Heart right ventricle (tissue), 16 donors: ENCODE data around the gene TMCO2. TPM values are rescaled to one million over a fixed set of nuclear protein-coding genes. Genes with fewer than 3 reads are reported as not detected.

Experiments
- ATAC-seq, 8 donors: fragments of 200-7000 bp; cut with Tn5 transposase; one replicate each; pipeline ENCODE4 v1.9.1; 2020; ENCODE audit warnings: mild to moderate bottlenecking in 8 of 8, moderate library complexity in 8 of 8, moderate number of reproducible peaks in 1 of 8
- DNase-seq, 2 donors: peaks; one replicate each; pipeline ENCODE4 v3.0.0-alpha.2; 2020
- H3K27ac ChIP-seq, 10 donors: fragments of 200-600 bp; sonication (generic) in 2 of 10; one replicate each; pipeline versions ENCODE4 v1.5.0 to v1.8.0; 2020 to 2022; ENCODE audit warnings: mild to moderate bottlenecking in 3 of 10
- H3K27me3 ChIP-seq, 7 donors: fragments of 200-600 bp; one replicate each; pipeline ENCODE4 v1.8.0; 2021 to 2022; ENCODE audit warnings: mild to moderate bottlenecking in 2 of 7
- H3K36me3 ChIP-seq, 9 donors: fragments of 200-600 bp; sonication (generic) in 1 of 9; one replicate each; pipeline versions ENCODE4 v1.5.0 to v1.8.0; 2020 to 2022; ENCODE audit warnings: mild to moderate bottlenecking in 2 of 9
- H3K4me1 ChIP-seq, 9 donors: fragments of 200-600 bp; sonication (generic) in 1 of 9; one replicate each; pipeline versions ENCODE4 v1.5.0 to v1.8.0; 2020 to 2022; ENCODE audit warnings: mild to moderate bottlenecking in 4 of 9
- H3K4me3 ChIP-seq, 10 donors: fragments of 200-600 bp; sonication (generic) in 2 of 10; one replicate each; pipeline versions ENCODE4 v1.5.0 to v1.8.0; 2020 to 2022; ENCODE audit warnings: mild to moderate bottlenecking in 7 of 10, moderate library complexity in 2 of 10
- H3K9me3 ChIP-seq, 11 donors: fragments of 200-600 bp in 10 of 11; sonication (generic) in 2 of 11; one replicate each; pipeline versions ENCODE4 v1.5.0 to v1.8.0; 2013 to 2022; ENCODE audit warnings: mild to moderate bottlenecking in 2 of 11, control low read depth in 1 of 11, moderate library complexity in 1 of 11
- CTCF ChIP-seq, 9 donors: fragments of 200-600 bp; sonication (generic) in 2 of 9; IDR thresholded peaks; one replicate each; pipeline versions ENCODE4 v1.5.0 to v1.8.0; 2021 to 2022; ENCODE audit warnings: antibody characterized with exemption in 9 of 9, mild to moderate bottlenecking in 5 of 9, moderate library complexity in 1 of 9
- WGBS, 2 donors: extraction: QIAGEN DNeasy Blood & Tissue Kit; methylation state at CpG; one replicate each; pipeline ENCODE4 v1.1.7; 2013; ENCODE audit warnings: inconsistent platforms in 1 of 2; 5-methylcytosine and 5-hydroxymethylcytosine counted together
- intact Hi-C, 10 donors: fragments of 100-400 bp; cut with DNase I; formaldehyde crosslinking; loops; one replicate each; pipeline versions ENCODE4 v1.11.1 to v1.14.2; 2022
- polyA plus RNA-seq, 2 donors: library from polyadenylated mRNA; stranded (reverse); fragments of 200-250 nt; gene quantifications; one replicate each; pipeline ENCODE4 v1.2.3, GENCODE V29; 2013
- total RNA-seq, 10 donors: library from RNA; stranded (reverse); fragmentation: NEBNext Ultra II Directional in 3 of 10; extraction: Animal tissue kit (Norgen Biotek cat#: 25700) in 3 of 10; gene quantifications; one replicate each; pipeline versions ENCODE4 v1.2.1 to v1.2.4, GENCODE V29; 2021 to 2023
- donor health status: Arrhythmogenic right ventricular cardiomyopathy.
- donor health status: ischemic (EF 13 %, LVEDD 7.1; RV severe dilation, severe dysfunction).
- donor health status: healthy with polysubstance abuse.
- donor health status: DM: no; HTN: yes; CAD: no.
- donor health status: DM: no; HTN: no; CAD: no.
- donor health status: ischemic (EF 25% LVEDD 6.9; RV normal size, moderate dysfunction).
- donor health status: ischemic (EF 25% LVEDD 5.7; RV mildly dilated, moderate dysfunction).
- donor health status: healthy.
- donor health status: DM: yes; HTN: yes; CAD: no.
- donor health status: Ischemic cardiomyopathy.
- donor health status: ischemic (EF 35%, LVEDD 5.7; RV mildly dilated, moderate dysfunction).
- donor health status: nonischemic (EF 11% LVEDD 7.7; RV severe dilation, severe dysfunction).
- donor health status: DM: yes; HTN: yes; CAD: no.
- donor health status: PGD.
- donor health status: ischemic (EF 29% LVEDD 5.4; RV normal size, mild dysfunction).
- donor health status: nonischemic (EF 23%, LVEDD 6.1; RV moderate dilation, normal function).

TMCO2 gene
- total and polyA plus RNA-seq, 12 donors = not detected

DNA sequence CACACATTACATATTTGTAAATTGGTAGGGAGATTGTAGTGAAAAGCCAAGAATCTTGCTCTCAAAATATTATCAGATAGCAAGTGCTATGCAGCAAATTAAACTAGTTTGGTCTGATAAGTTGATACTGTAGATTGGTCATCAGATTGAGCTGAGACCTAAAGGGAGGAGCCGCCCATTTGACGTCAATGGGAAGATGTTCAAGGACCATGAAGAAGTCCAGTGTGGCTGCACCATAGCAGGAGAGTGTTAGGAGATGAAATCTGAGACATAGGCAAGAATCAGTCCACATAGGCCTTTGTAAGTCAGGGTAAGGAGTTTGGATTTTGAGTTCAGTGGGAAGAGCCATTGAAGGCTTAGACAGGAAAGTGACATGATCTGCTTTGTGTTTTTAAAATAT lies 26.6 kb downstream of the TMCO2 start:
- Histone ChIP-seq H3K9me3 (no peaks in the 10 kb centered on the region), H3K27ac (peak overlapping the region in 1 of 10 donors; percentile 9), H3K4me3 (no peak overlapping the region), H3K27me3 (no peaks in the 10 kb centered on the region), H3K36me3 (peaks cover 0 to 96% (median 33%) of the 10 kb centered on the region in 9 donors), H3K4me1 (peaks cover 0 to 9% (median 0%) of the 10 kb centered on the region in 9 donors)
- ATAC-seq (no peak), DNase-seq (no peak)
- 93 to 98% methylated on average over 2 of the region's 2 CpGs for WGBS, 2 donors
- intact Hi-C loops = no loop called here
- no peak for TF ChIP-seq CTCF (IDR thresholded peaks at IDR 0.05)

GRCh38 chr1:40276122-40276521 lies 28.4 kb downstream of the TMCO2 start:
- Histone ChIP-seq H3K27me3 (no peaks in the 10 kb centered on the region), H3K4me1 (peaks cover 0 to 9% (median 0%) of the 10 kb centered on the region in 9 donors), H3K36me3 (peaks cover 0 to 96% (median 24%) of the 10 kb centered on the region in 9 donors), H3K27ac (peak overlapping the region in 1 of 10 donors; percentile 33), H3K9me3 (no peaks in the 10 kb centered on the region), H3K4me3 (no peak overlapping the region)
- ATAC-seq (peak in 2 of 8 donors; percentile 27), DNase-seq (no peak)
- WGBS, 2 donors = 84 to 91% methylated on average over 3 of the region's 3 CpGs
- intact Hi-C loops = no loop called here
- no peak for TF ChIP-seq CTCF (IDR thresholded peaks at IDR 0.05)

DNA sequence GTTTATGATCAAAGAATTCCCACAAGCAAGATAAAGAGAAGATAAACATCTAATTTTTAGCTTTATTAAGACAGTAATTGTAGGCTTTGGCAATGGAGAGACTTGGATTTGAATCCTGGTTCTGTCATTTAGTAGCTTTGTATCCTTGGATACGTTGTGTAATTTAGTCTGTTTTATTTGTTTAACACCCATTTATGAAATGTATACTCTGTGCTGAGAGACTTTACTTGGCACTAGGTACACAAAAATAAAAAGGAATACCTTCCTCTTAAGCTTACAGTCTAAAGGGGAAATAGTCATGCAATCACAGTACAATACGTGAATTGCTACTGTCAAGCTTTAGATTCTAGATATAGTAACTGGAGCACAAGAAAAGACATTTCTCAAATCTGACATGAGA lies 34.1 kb downstream of the TMCO2 start:
- DNase-seq (no peak), ATAC-seq (no peak)
- Histone ChIP-seq H3K9me3 (no peaks in the 10 kb centered on the region), H3K27ac (no peak overlapping the region), H3K27me3 (no peaks in the 10 kb centered on the region), H3K4me3 (no peak overlapping the region), H3K36me3 (peaks cover 0 to 97% (median 28%) of the 10 kb centered on the region in 9 donors), H3K4me1 (no peaks in the 10 kb centered on the region)
- TF ChIP-seq CTCF (IDR thresholded peaks at IDR 0.05) = no peak
- intact Hi-C loops = no loop called here
- WGBS, 2 donors = 81 to 89% methylated on average over 2 of the region's 2 CpGs

GRCh38 chr1:40291293-40291692 lies 43.6 kb downstream of the TMCO2 start:
- ATAC-seq (no peak), DNase-seq (no peak)
- Histone ChIP-seq H3K4me3 (no peak overlapping the region), H3K9me3 (no peaks in the 10 kb centered on the region), H3K4me1 (no peaks in the 10 kb centered on the region), H3K27ac (no peak overlapping the region), H3K36me3 (peaks cover 0 to 89% (median 68%) of the 10 kb centered on the region in 9 donors), H3K27me3 (no peaks in the 10 kb centered on the region)
- TF ChIP-seq CTCF (IDR thresholded peaks at IDR 0.05) = no peak
- intact Hi-C loops = no loop called here
- 93 to 96% methylated on average over 2 of the region's 2 CpGs for WGBS, 2 donors
